GOT3 (cell line): Measurements from ENCODE around the gene NUP107.
"Not testable (repeated sequence)": the region's sequence is repeated elsewhere in the genome, so short reads cannot be mapped to it uniquely, and the experiment has no call there.

ENCODE experiments used
- DNase-seq: peaks from one replicate; lab custom pipeline; 2025; ENCODE audit warnings: mixed read lengths; lab: John Stamatoyannopoulos, UW

Gene NUP107

DNA sequence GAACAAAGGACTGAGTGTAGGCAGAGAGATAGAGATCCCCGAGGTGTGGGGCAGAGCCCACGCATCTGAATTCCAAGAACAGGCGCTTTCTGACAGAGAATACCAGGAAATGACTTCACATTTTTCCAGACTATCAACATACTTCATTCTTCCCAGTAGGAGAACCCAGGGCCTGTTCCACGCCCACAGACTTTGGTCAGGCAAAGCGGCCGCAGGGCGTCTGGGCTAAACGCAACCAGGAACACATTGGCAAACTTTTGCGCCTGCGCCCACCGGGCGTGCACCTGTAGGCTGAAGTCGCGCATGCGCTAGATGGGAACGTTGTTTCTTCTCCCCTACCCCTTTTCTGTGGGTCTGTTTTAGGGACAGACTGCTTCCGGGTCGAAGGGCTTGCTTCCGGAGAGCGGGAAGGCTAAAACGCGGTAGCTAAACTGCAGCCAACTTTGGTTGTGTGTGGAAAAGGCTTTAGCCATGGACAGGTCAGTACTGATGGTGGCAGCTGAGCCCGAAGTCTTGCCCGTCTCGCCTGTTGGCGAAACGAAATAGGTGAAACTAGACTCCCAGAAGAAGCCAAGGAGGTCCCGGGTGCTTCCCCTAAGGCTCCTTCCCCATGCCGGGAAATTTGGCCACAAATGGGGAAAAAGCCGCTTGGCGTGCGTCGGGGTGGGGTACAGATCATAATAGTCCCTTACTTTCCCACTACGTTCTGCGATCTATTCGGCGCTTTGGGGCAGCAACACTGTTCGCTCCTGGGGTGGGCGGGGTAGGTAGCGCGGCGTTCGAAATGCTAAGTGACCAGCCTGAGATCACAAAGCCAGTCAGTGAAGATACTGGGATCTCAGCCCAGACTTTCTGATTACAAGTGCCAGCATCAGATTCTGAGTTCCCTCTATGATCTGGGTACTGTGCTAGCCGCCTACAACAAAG lies at the start of gene NUP107:
NUP107 (plus strand) TSS at position 384 of the 927 bp plus-strand sequence; CDS start at position 472, 88 bp downstream.
- DNase-seq, result peak; percentile 100

DNA sequence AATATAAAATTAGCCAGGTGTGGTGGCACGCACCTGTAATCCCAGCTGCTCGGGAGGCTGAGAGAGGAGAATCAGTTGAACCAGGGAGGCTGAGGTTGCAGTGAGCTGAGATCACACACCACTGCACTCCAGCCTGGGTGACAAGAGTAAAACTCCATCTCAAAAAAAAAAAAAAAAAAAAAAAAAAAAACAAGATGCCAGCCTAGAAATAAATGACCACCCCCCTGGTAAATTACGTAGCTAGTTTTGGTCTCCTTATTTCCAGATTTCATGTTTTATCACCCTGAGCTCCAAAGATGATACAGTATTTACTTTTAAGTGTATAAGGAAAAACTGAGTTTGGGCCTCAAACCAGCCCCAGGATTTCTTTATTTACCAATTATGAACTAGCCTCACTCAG lies 49.3 kb upstream of the NUP107 start:
- DNase-seq, result not testable (repeated sequence)

DNA sequence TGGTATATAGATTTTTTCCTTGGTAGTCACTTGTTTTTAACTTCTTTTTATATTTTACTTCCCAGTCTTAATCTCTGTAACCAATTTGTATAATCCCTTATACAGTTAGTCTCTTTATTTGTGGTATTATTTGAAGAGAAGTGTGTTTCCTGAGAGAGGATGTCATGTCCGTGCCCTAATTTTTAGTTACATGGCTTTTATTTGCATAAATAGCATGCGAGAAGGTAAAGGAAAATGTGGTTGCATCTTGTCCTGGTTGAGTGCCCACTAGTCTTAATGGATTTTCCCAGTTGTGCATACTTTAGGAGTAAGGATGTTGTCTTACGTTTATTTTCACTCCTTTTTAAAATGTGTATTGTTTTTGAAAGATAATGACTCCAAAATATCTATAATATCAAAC lies 48.6 kb upstream of the NUP107 start:
- no peak for DNase-seq

DNA sequence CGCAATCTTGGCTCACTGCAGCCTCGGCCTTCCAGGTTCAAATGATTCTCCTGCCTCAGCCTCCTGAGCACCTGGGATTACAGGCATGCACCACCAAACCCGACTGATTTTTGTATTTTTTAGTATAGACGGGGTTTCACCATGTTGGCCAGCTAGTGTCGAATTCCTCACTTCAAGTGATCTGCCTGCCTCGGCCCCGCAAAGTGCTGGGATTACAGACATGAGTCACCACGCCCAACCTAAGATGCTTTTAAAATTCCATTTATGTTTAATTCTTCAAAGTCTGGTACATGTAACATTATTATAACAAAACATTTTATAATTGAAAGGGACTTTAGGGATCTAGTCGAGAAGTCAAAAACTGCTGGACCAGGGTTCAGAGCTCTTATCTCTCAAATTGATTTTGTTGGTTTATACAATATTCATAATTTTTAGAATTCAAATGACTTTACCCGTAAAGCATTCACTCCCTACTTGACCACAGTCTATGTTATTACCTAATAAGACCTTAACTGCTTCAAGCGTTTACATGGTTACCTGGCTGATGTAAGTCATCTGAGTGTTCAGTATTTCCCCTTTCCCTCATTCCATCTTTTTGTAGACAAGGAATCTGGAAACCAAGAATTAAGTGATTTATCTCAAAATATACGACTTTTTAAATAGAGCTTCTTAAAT lies 47.9 kb upstream of the NUP107 start:
- no peak for DNase-seq

DNA sequence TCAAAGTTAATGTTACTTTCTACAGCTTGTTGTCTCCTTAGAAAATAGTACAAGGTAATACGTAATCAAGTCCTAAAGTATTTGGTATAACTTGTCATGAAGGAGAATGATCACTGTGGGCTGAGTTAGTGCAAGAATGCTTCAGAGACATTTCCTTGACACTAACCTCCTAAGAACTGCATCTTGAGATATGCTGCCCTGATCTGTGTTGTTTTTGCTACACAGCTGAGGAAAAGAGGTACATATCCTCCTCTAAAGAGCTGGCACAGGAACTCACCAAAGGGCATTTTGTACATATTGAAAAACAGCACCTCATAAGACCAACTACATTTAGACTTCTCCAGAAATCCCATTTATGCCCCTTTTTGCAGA lies 47.4 kb upstream of the NUP107 start:
- no peak for DNase-seq

DNA sequence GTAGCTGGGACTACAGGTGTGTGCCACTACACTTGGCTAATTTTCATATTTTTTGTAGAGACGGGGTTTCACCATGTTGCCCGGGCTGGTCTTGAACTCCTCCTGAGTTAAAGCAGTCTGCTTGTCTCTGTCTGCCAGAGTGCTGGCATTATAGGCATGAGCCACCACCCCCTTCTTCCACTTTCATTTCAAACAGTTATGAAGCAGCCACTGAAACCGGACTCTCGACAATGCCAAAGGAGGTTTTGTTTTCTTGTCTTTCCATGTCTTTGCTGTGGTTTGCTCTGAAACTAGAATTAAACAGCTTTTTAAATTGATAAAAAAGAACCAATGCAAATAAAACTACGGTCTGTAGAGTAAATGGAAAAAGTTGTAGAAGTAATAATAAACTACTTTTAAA lies 45.6 kb upstream of the NUP107 start:
- DNase-seq, result no peak

DNA sequence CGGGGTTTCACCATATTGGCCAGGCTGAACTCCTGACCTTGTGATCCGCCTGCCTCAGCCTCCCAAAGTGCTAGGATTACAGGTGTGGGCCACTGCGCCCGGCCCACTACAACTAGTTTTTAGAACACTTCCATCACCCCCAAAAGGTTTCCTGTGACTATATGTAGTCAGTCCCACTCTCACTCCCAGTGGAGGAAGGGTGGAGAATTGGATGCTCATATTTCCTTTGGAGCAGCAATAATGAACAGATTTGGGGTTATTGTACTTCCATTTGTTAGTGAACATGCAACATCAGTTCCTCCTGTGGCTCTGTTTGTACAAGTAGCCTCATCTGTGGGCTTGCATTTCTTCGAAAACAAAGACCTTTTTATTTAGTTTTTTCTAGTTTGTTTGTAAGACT lies 40.3 kb upstream of the NUP107 start:
- DNase-seq, result no peak

DNA sequence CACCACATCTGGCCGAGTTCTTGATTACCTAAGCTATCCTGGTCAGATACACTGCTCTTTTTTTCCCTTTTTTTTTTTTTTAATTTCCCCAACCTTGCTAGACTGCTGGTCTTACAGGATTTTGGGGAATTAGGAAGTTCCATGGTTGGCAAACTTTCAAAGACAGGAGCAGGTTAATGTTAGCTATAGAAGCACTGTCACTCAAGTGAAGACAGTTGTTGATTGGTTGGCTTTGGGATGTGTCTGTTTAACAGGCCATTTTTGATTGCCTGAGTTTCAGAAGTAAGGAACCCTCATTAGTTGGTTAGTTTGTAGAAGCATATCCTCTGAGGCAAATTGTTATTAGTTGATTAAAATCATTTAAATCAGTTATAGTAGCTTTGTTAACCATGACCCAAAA lies 39.3 kb upstream of the NUP107 start:
- DNase-seq, result no peak

DNA sequence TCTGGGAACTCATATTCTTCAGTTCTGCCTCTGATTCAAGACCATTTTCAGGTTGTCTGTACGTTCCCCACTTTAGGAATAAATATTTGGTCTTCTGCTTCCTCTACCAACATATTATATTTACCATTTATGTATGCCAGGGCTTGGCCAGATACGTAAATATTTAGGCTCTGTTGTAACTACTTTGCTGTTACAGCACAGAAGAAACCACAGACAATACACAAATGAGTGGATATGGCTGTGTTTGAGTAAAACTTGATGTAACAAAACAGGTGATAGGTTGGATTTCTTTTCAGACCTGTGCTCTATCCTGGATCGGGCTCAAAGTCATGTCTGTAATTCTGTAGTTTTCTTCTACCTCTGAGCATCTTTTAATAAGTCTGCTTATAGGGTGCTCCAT lies 38.6 kb upstream of the NUP107 start:
- no peak for DNase-seq

DNA sequence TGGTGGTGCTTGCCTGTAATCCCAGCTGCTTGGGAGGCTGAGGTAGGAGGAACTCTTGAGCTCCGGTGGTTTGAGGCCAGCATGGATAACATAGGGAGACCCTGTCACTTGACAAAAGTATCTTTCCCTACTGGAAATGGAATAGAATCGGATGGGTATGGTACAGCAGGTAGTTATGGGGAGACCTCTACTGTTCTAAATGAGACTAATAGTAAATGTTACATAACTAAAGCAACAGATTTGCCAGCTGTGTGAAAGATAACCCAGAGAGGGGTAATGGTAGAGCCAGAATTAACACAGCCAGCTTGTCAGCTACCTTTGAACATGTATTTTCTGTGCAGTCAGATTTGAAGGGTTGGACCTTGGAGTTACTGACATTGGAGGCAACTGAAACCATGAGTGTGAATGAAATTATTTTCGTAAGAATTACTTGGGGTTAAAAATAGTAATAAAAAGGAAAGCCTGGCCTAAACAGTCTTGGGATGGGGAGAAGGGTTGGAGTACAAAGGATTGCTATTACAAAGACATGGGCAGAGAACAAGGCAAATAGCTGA lies 21.7 kb upstream of the NUP107 start:
- no peak for DNase-seq

DNA sequence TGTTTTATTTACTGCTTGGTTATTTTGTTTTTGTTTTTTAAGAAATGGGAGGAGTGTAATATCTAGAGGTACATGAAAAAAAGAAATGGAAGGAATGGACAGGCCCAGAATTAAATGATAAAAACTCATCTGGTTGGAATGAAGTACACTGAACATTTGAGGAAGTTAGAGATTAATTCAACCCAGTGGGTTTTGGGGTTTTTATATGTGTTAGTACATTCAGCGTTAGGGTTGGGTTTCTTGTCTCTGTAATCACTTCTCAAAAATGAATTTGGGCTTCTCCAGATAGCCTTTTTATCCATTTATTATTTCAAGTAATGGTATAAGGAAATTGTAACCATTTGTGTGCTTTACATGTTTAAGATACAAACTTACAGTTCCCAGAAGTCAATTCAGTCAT lies 19.5 kb upstream of the NUP107 start:
- DNase-seq, result no peak

DNA sequence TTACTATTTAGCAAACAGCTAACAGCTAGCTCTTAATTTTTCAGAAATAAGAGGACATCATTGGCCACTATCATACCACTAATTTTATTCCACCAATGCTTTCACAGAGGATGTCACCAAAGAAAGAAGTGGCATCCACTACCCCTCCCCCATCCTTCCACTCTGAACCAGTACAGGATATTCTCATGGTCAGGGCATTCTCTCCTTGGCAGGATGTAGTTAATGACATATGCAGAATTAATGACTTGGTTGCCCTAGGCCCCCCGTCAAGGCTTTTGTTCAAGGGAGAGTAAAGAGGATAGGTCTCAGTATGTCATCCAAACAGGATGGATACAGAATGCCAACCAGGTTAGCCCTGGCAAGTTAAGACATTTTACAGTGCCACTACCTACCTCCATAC lies 18.9 kb upstream of the NUP107 start:
- no peak for DNase-seq

DNA sequence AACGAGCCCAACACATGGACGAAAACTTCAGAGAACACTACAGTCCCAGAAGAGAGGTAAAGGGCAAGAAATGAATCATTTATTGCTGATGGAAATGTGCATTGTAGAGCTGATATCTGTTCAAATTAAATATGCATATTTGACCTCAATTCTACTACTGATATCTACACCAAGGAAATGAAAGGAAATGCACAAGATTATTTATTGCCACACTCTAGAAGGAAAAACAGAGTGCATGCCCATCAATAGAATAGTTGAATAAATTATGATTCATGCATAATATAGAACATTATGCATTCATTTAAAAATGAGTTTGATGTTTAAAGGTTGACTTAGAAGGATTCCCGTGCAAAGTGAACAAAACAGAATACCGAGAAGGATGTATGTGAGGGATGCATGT lies 15.6 kb upstream of the NUP107 start:
- DNase-seq, result no peak

DNA sequence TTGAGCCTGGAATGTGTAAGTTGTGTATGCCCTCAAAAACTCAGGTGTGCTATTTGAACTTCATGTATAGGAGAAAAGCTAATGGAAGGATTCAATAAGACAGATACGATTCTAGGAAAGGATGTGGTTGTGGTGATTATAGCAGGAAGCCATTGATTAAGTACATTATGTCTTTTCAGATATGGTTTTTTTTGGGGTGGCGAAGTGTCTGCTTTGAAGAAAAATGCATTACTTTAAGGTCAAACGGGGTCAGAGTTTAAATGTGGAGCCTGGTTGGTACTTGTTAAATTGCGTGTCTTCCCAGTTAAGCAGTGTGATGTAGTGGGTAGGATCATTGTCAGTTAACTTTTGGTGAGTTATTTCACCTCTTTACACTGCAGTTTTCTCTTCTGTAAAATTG lies 13.0 kb upstream of the NUP107 start:
- no peak for DNase-seq

DNA sequence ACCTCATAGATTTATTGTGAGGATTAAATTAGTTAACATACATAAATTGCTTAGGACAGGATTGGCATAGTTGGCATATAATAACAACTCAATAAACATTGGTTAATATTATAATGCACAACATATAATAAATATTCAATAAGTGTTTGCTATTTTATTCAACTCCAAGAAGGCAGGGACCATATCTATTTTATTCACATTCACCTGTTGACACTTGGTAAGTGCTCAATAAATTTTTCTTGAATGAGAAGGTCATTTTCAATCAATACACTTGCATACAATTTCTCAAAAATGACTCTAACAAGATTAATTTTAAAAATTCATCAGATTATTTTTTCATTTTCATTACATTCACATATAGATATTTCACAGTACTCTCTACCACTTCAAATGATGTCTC lies 12.4 kb upstream of the NUP107 start:
- DNase-seq, result no peak

DNA sequence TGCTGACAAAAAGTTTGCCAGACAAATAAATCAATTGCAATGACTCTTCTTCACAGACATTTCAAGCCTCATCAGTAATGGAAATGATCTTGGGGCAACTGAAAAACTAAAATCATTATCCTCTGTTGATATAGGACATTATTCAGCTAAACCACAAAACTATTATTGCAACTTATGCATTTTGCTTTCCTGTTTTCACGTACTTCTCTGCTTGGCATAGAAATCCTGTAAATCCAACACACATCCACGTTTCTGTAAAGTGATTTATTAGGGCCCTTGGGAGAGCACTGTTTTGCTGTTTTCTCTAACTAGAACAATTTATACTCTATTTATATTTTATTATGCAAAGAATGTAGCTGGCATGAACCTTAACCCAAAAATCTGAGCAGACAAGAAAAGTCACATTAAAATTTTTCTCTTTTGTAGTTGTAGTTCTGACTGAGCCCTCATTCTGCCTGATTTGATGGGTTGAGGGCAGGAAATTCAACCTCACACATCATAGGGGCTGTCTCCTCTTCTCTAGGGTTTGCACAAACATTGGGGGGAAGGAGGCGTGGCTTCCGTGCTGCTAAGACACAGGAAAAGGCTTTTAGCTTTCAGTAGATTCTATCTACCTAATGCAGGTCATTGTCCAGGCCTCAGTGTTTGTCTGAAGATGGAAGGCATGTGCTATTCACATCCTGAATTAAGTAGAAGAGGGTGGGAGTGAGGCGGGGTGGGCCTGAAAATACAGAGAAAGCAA lies 11.5 kb upstream of the NUP107 start:
- no peak for DNase-seq

DNA sequence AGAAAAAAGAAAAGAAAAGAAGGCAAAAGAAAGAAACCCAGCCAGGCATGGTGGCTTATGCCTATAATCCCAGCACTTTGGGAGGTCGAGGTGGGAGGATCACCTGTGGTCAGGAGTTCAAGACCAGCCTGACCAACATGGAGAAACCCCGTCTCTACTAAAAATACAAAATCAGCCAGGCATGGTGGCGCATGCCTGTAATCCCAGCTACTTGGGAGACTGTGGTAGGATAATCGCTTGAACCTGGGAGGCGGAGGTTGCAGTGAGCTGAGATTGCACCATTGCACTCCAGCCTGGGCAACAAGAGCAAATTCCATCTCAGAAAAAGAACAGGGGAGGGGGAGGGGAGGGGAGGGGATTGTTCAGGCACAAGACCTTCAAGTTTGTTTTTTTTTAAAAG lies 9.9 kb upstream of the NUP107 start:
- not testable (repeated sequence) for DNase-seq

DNA sequence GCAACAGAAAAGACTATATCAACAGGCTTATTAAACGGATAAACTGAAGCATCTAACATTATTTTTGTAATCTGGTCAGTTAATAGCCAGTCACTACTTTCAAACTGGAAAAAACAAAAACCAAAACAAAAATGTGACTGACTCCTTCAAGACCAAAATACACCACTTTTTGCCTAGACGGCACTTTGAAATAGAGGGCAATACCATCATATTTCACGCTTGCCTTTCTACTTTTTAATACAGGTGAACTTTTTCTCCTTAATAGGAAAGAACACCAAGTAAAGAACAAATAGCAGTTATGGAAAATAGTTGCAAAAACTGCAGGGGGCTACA lies 550 bp upstream of the NUP107 start:
- no peak for DNase-seq

DNA sequence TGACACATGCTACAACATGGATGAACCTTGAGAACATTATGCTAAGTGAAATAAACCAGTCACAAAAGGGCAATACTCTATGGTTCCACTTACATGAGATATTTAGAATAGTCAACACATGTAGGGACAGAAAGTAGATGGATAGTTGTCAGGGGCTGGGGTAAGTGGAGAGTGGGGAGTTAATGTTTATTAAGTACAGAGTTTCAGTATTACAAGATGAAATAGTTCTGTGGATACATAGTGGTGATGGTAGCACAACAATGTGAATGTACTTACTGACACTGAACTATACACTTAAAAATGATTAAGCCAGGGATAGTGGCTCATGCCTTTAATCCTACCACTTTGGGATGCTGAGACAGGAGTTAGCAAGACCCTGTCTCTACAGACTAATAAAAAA lies 8.7 kb downstream of the NUP107 start:
- no peak for DNase-seq

DNA sequence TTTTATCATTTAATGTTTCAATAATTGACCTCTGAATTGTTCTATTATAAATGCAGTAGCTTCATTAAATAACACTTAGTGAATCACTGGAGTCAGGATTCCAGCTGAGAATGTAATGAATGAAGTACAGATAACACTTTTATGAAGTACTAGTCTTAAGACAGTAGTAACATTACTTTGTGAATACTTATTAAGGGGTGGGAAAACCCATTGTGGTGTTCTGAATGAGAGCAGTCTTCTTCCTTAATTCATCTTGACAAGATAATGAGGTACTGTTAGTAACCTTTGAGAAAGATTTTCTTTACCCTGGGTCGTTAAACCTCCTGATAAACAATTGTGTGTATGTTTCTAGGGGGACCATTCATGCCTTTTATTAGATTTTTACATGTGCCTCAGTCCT lies 12.7 kb downstream of the NUP107 start:
- DNase-seq, result no peak

DNA sequence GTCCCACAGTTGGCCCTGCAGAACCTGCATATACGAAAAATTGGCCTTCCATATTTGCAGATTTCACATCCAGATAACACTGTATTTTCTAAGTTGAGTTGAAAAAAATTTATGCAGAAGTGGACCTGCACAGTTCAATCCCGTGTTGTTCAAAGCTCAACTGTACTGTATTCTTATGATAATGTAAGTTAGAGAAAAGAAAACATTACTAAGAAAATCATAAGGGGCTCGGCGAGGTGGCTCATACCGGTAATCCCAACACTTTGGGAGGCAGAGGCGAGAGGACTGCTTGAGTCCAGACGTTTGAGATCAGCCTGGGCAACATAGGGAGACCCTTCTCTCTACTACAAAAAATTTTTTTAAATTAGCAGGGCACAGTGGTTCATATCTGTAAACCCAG lies 41.0 kb downstream of the NUP107 start:
- DNase-seq, result no peak

DNA sequence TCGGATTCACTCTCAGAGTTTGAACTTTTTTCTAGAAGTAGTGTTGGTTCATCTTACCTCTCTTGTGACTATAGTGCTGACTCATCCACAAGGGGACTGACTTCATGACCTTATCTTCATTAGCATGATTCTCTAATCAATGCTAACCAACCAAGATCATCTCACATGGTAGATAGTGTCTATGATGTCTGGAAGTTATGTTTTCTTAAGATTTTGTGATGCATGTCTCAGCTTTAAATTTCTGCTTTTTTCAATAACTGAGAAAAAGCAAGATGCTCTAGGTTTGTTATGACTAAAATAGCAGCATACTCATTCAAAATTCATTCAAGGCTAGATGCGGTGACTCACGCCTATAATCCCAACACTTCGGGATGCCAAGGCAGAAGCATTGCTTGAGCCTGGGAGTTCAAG lies 46.9 kb downstream of the NUP107 start:
- no peak for DNase-seq

DNA sequence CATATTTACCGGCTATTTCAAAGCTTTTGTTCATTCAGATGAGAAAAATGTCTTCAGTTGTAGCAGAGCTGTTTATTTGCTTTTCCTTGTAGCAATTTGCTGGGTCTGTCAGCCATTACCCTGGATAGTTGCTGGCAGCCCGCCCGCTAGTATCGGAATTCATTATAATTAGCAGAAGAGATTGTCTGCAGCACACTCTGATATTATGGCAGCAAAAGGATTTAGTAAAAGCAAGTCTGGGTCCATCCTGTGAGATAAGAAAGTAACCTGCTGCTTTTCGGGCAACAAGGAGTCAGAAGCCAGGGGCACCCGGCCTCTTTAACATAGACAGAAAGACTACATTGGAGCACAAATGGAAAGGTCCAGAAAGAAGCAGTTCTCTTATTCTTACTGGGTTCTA lies 53.1 kb downstream of the NUP107 start:
- no peak for DNase-seq
